Measurements from ENCODE around the gene SLC25A19. TPM values are rescaled to one million over a fixed set of nuclear protein-coding genes. Genes with fewer than 3 reads are reported as not detected.

SLC25A19 gene
- total RNA-seq, 2 experiments from 2014 or later, result 113 to 144 TPM

GRCh38 chr17:75252039-75252816, 37.0 kb downstream of the SLC25A19 start:
- peaks cover 41% of the 10 kb centered on the region for H3K79me2 ChIP-seq (ENCODE audit: insufficient read depth, low read depth, low read length)
- peaks cover 14% of the 10 kb centered on the region for H3K36me3 ChIP-seq (ENCODE audit: insufficient read depth, low read length)
- H3K4me1 ChIP-seq (ENCODE audit: insufficient read depth, low read length, poor library complexity, severe bottlenecking), result peaks cover 34% of the 10 kb centered on the region
- no peak for DNase-seq (ENCODE audit: low spot score)
- ChIA-PET POLR2A (interaction anchor here (0.9 to 5.0 kb wide), 4 partner anchors 9 to 202 kb away, joined by 3 to 36 read pairs (median 7); partner anchors contain the start of genes GGA3, MIF4GD and MRPS7), CTCF (ENCODE audit: unreplicated experiment) (no interaction called here)
- peak overlapping the region; percentile 48 for H3K27ac ChIP-seq (ENCODE audit: low read depth, low read length, poor library complexity, severe bottlenecking)
- H3K4me2 ChIP-seq (ENCODE audit: low read length), result peak overlapping the region; percentile 57
- no peak overlapping the region for H3K4me3 ChIP-seq (ENCODE audit: low read depth, low read length, poor library complexity, severe bottlenecking)
- H4K20me1 ChIP-seq (ENCODE audit: insufficient read depth, low read length), result peaks cover 9% of the 10 kb centered on the region
- no peak overlapping the region for H2AFZ ChIP-seq (ENCODE audit: low read length)
- intact Hi-C loops (cut with micrococcal nuclease; ENCODE audit: unreplicated experiment), result no loop called here
- TF ChIP-seq EZH2phosphoT487 (IDR thresholded peaks at IDR 0.05; ENCODE audit: borderline replicate concordance, low read depth, low read length) (no peak), CTCF (conservative IDR thresholded peaks at IDR 0.05; ENCODE audit: low read length) (no peak)
- H3K9me3 ChIP-seq (ENCODE audit: low read length), result no peaks in the 10 kb centered on the region
- BruUV-seq (replicated peaks), result no TSS peak
- no peaks in the 10 kb centered on the region for H3K9me2 ChIP-seq (ENCODE audit: insufficient read depth, low read length)

DNA sequence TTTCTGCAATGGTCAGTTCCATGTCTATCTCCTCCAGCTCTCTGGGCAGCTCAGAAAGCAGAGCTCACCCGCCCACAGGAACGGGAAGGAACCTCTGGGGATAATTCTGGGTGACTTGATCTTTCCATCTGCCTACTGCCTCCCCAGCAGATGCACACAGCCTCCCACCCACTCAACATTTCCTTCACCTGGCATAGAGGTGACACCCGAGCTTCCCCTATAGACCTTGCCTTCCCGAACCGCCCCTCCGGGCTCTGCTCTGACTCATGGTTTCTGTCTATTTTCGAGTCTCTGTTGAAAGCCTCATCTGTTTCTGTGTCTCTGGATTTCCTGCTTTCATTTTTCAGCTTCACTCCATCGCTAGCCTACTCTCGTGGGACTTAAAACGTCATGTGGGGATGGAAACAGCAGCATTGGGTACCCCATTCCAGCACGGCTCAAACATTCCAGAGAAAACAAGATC, 39.2 kb downstream of the SLC25A19 start:
- Histone ChIP-seq H2AFZ (ENCODE audit: low read length) (no peak overlapping the region), H3K4me2 (ENCODE audit: low read length) (peak overlapping the region; percentile 46)

More for the DNA sequence above, 39.2 kb downstream of the SLC25A19 start:
- no peak for TF ChIP-seq EZH2phosphoT487 (IDR thresholded peaks at IDR 0.05; ENCODE audit: borderline replicate concordance, low read depth, low read length)
- TF ChIP-seq CTCF (conservative IDR thresholded peaks at IDR 0.05; ENCODE audit: low read length), result no peak
- peaks cover 50% of the 10 kb centered on the region for H3K4me1 ChIP-seq (ENCODE audit: insufficient read depth, low read length, poor library complexity, severe bottlenecking)
- H3K79me2 ChIP-seq (ENCODE audit: insufficient read depth, low read depth, low read length), result peaks cover 45% of the 10 kb centered on the region
- peak overlapping the region; percentile 9 for H3K4me3 ChIP-seq (ENCODE audit: low read depth, low read length, poor library complexity, severe bottlenecking)
- ChIA-PET POLR2A (interaction anchor here (0.6 to 5.0 kb wide), 8 partner anchors 11 to 112 kb away, joined by 3 to 36 read pairs (median 4); partner anchors contain the start of genes GGA3, MIF4GD, MRPS7 and SLC25A19), CTCF (ENCODE audit: unreplicated experiment) (interaction anchor here (0.5 to 2.3 kb wide), 5 partner anchors 10 to 152 kb away, joined by 3 to 8 read pairs (median 3); no protein-coding TSS in a partner anchor)
- BruUV-seq (replicated peaks), result no TSS peak
- peak; percentile 50 for DNase-seq (ENCODE audit: low spot score)
- intact Hi-C loops (cut with micrococcal nuclease; ENCODE audit: unreplicated experiment), result no loop called here
- peak overlapping the region; percentile 39 for H3K27ac ChIP-seq (ENCODE audit: low read depth, low read length, poor library complexity, severe bottlenecking)
- H4K20me1 ChIP-seq (ENCODE audit: insufficient read depth, low read length), result peaks cover 9% of the 10 kb centered on the region
- peaks cover 34% of the 10 kb centered on the region for H3K36me3 ChIP-seq (ENCODE audit: insufficient read depth, low read length)
- no peaks in the 10 kb centered on the region for H3K9me2 ChIP-seq (ENCODE audit: insufficient read depth, low read length)
- H3K9me3 ChIP-seq (ENCODE audit: low read length), result no peaks in the 10 kb centered on the region
